SU-DHL-6 (cell line): ENCODE measurements around the gene HIBADH.

Experiments
- H2AFZ ChIP-seq: fragments of 200-600 bp; sonication (generic); 2 replicates; pipeline ENCODE4 v1.6.1; 2014; ENCODE audit warnings: low read depth, mild to moderate bottlenecking, moderate library complexity, mixed read lengths, antibody characterized with exemption, low read length; ENCODE audit not compliant: severe bottlenecking
- H3F3A ChIP-seq: fragments of 200-600 bp; shearing (Covaris generic); 2 replicates; pipeline ENCODE4 v1.6.0; 2016; ENCODE audit warnings: antibody characterized with exemption, mild to moderate bottlenecking; ENCODE audit not compliant: insufficient read depth
- H3K27ac ChIP-seq: fragments of 200-600 bp; sonication (generic); 2 replicates; pipeline ENCODE4 v1.5.1; 2016; ENCODE audit warnings: low read depth, mild to moderate bottlenecking, low read length, moderate library complexity, mixed read lengths
- H3K27me3 ChIP-seq: fragments of 200-600 bp; sonication (generic), shearing (Covaris generic); 2 replicates; pipeline ENCODE4 v1.6.0; 2014; ENCODE audit warnings: mild to moderate bottlenecking, low read length
- H3K36me3 ChIP-seq: fragments of 200-600 bp; sonication (generic); 2 replicates; pipeline ENCODE4 v1.6.1; 2014; ENCODE audit warnings: mild to moderate bottlenecking, low read length, mixed read lengths
- H3K4me2 ChIP-seq: fragments of 300-600, 200-600 bp; shearing (Covaris generic), sonication (generic); 2 replicates; pipeline ENCODE4 v1.6.0; 2014; ENCODE audit warnings: low read length, low read depth, mild to moderate bottlenecking; ENCODE audit not compliant: poor library complexity, severe bottlenecking
- H3K4me3 ChIP-seq: fragments of 200-600 bp; sonication (generic); 2 replicates; pipeline ENCODE4 v1.5.1; 2014; ENCODE audit warnings: antibody characterized with exemption, low read length, mild to moderate bottlenecking, mixed read lengths; ENCODE audit not compliant: insufficient read depth, poor library complexity, severe bottlenecking
- H3K79me2 ChIP-seq: fragments of 200-600 bp; sonication (generic); 2 replicates; pipeline ENCODE4 v1.6.1; 2014; ENCODE audit warnings: mild to moderate bottlenecking, low read length, moderate library complexity; ENCODE audit not compliant: insufficient read depth
- H3K9ac ChIP-seq: fragments of 200-600 bp; sonication (generic); 2 replicates; pipeline ENCODE4 v1.7.0; 2014; ENCODE audit warnings: mild to moderate bottlenecking, low read length
- H3K9me2 ChIP-seq: fragments of 200-600 bp; sonication (generic); replicated peaks from 2 replicates; pipeline ENCODE4 v1.6.1; 2014; ENCODE audit warnings: low read length; ENCODE audit not compliant: insufficient read depth
- H3K9me3 ChIP-seq: fragments of 200-600 bp; sonication (generic); 2 replicates; pipeline ENCODE4 v1.6.1; 2014; ENCODE audit warnings: low read length, mixed read lengths; ENCODE audit not compliant: insufficient read depth
- H4K20me1 ChIP-seq: fragments of 200-600 bp; sonication (generic); 2 replicates; pipeline ENCODE4 v1.6.1; 2014; ENCODE audit warnings: low read depth, mild to moderate bottlenecking, antibody characterized with exemption, low read length, moderate library complexity, mixed read lengths
- EZH2phosphoT487 ChIP-seq: fragments of 200-600 bp; sonication (generic), shearing (Covaris generic); conservative IDR thresholded peaks from 2 replicates; pipeline ENCODE4 v1.6.1; 2018; ENCODE audit warnings: mild to moderate bottlenecking, antibody characterized with exemption, low read length, moderate library complexity, mixed read lengths
- TF ChIP-seq, protein P1 (sequence below): fragments of 200-600 bp; sonication (generic); IDR thresholded peaks from one replicate; pipeline ENCODE4 v1.5.1; 2017; ENCODE audit warnings: antibody characterized with exemption, mild to moderate bottlenecking, low read length, moderate library complexity; ENCODE audit not compliant: insufficient read depth, poor library complexity, severe bottlenecking

The HIBADH gene

DNA sequence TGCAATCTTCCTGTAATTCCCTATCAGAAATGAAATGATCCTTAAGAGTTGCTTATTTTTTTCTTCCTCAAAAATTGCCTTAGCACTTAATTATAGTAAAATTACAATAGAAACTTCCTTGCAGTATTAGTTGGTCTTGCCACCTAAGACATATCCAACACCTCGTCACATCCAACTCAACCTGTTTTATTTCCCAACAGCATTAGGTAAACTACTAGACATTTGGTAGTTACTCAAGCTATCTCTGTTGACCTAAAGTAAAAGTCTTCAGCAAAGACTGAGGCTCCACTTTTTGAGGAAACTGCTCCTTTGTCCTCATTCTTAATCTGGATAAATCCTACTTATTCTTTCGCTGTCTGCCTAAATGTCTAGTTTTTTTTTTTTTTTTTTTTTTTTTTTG lies 20.4 kb downstream of the HIBADH start:
- Histone ChIP-seq H3K27me3 (no peaks in the 10 kb centered on the region), H3K4me3 (no peak overlapping the region), H3K9me3 (no peaks in the 10 kb centered on the region), H2AFZ (no peak overlapping the region), H3K27ac (no peak overlapping the region), H3K9me2 (no peaks in the 10 kb centered on the region), H3K79me2 (0 out of 2 replicates have a peak, but pooled peaks cover 3% of the 10 kb centered on the region), H3K36me3 (no peaks in the 10 kb centered on the region), H3K4me2 (no peak overlapping the region), H4K20me1 (no peaks in the 10 kb centered on the region), H3K9ac (no peak overlapping the region), H3F3A (no peaks in the 10 kb centered on the region)
- TF ChIP-seq EZH2phosphoT487: no peak
- TF ChIP-seq, protein P1, sequence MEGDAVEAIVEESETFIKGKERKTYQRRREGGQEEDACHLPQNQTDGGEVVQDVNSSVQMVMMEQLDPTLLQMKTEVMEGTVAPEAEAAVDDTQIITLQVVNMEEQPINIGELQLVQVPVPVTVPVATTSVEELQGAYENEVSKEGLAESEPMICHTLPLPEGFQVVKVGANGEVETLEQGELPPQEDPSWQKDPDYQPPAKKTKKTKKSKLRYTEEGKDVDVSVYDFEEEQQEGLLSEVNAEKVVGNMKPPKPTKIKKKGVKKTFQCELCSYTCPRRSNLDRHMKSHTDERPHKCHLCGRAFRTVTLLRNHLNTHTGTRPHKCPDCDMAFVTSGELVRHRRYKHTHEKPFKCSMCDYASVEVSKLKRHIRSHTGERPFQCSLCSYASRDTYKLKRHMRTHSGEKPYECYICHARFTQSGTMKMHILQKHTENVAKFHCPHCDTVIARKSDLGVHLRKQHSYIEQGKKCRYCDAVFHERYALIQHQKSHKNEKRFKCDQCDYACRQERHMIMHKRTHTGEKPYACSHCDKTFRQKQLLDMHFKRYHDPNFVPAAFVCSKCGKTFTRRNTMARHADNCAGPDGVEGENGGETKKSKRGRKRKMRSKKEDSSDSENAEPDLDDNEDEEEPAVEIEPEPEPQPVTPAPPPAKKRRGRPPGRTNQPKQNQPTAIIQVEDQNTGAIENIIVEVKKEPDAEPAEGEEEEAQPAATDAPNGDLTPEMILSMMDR: no peak

GRCh38 chr7:27641581-27642230 lies 21.0 kb downstream of the HIBADH start:
- no peak overlapping the region for H3K4me2 ChIP-seq
- H3K36me3 ChIP-seq: no peaks in the 10 kb centered on the region
- no peak for TF ChIP-seq EZH2phosphoT487
- TF ChIP-seq, protein P1: no peak
- H3F3A ChIP-seq: no peaks in the 10 kb centered on the region
- H3K27me3 ChIP-seq: no peaks in the 10 kb centered on the region
- H3K9me2 ChIP-seq: no peaks in the 10 kb centered on the region
- H4K20me1 ChIP-seq: no peaks in the 10 kb centered on the region
- no peak overlapping the region for H3K9ac ChIP-seq
- no peak overlapping the region for H3K27ac ChIP-seq
- no peak overlapping the region for H2AFZ ChIP-seq
- no peaks in the 10 kb centered on the region for H3K9me3 ChIP-seq
- no peak overlapping the region for H3K4me3 ChIP-seq
- H3K79me2 ChIP-seq: 0 out of 2 replicates have a peak, but pooled peaks cover 3% of the 10 kb centered on the region

GRCh38 chr7:27640884-27641574 lies 21.7 kb downstream of the HIBADH start:
- Histone ChIP-seq H3K9me3 (no peaks in the 10 kb centered on the region), H4K20me1 (no peaks in the 10 kb centered on the region), H3K9me2 (no peaks in the 10 kb centered on the region), H3F3A (no peaks in the 10 kb centered on the region), H3K27ac (no peak overlapping the region), H3K79me2 (0 out of 2 replicates have a peak, but pooled peaks cover 3% of the 10 kb centered on the region), H3K27me3 (no peaks in the 10 kb centered on the region), H3K36me3 (no peaks in the 10 kb centered on the region), H2AFZ (no peak overlapping the region), H3K4me2 (no peak overlapping the region), H3K9ac (no peak overlapping the region), H3K4me3 (no peak overlapping the region)
- no peak for TF ChIP-seq EZH2phosphoT487
- TF ChIP-seq, protein P1: no peak
